ENCODE results near the gene EPHA5.

DNA sequence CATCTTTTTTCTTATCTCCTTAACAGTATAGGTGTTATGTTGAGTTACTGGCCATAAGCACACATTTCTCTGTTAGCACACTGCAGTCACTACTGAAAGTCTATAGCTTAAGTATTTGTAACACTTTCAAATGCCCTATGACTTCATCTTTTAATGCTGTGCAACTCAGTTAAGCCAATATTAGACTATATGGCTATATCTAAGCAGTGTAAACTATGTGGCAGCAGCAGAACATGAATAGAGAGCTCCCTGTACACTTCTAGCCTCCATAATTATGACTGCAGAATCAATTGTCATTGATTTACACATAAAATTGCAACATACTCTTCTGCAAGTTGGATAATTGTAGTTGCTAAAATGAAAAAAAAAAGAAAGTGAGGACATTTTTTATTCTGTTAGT lies 250.3 kb downstream of the EPHA5 start:
- TF ChIP-seq, protein P1, sequence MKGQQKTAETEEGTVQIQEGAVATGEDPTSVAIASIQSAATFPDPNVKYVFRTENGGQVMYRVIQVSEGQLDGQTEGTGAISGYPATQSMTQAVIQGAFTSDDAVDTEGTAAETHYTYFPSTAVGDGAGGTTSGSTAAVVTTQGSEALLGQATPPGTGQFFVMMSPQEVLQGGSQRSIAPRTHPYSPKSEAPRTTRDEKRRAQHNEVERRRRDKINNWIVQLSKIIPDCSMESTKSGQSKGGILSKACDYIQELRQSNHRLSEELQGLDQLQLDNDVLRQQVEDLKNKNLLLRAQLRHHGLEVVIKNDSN (IDR thresholded peaks at IDR 0.05): no peak
- no peak for TF ChIP-seq TCF12 (IDR thresholded peaks at IDR 0.05; ENCODE audit: low read depth)
- TF ChIP-seq EP300 (IDR thresholded peaks at IDR 0.05; ENCODE audit: borderline replicate concordance): no peak
- no peak for TF ChIP-seq FOXM1 (IDR thresholded peaks at IDR 0.05; ENCODE audit: borderline replicate concordance, low read depth)
- TF ChIP-seq, protein P2, sequence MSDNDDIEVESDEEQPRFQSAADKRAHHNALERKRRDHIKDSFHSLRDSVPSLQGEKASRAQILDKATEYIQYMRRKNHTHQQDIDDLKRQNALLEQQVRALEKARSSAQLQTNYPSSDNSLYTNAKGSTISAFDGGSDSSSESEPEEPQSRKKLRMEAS (IDR thresholded peaks at IDR 0.05): no peak
- no peak for TF ChIP-seq TAF1 (IDR thresholded peaks at IDR 0.05; ENCODE audit: low read depth)
- no peak for TF ChIP-seq NFIC (IDR thresholded peaks at IDR 0.05)
- no peak for TF ChIP-seq CEBPB (IDR thresholded peaks at IDR 0.05)
- no peak for TF ChIP-seq RAD21 (IDR thresholded peaks at IDR 0.05; ENCODE audit: low read depth)

Measured in Ishikawa (cell line).